Measurements from ENCODE around the gene CHAT.

Gene CHAT

GRCh38 chr10:49711481-49711880 lies 97.6 kb downstream of the CHAT start:
- TF ChIP-seq CTCF (IDR thresholded peaks at IDR 0.05; ENCODE audit: low read depth, low read length), result no peak
- H3K4me3 ChIP-seq (ENCODE audit: low read depth, low read length), result no peak overlapping the region
- DNase-seq (ENCODE audit: low read depth, low spot score), result no peak
- in situ Hi-C loops (cut with HindIII; ENCODE audit: low sequenced_read_pairs), result no loop called here

GRCh38 chr10:49713266-49713665 lies 99.4 kb downstream of the CHAT start:
- no peak for TF ChIP-seq CTCF (IDR thresholded peaks at IDR 0.05; ENCODE audit: low read depth, low read length)
- H3K4me3 ChIP-seq (ENCODE audit: low read depth, low read length), result no peak overlapping the region
- in situ Hi-C loops (cut with HindIII; ENCODE audit: low sequenced_read_pairs), result no loop called here
- no peak for DNase-seq (ENCODE audit: low read depth, low spot score)

Data from astrocyte of the spinal cord (primary cell).